HL-60 (cell line): ENCODE data around the gene MAP2K5.

Experiments used
- DNase-seq, 2 experiments: peaks; one replicate each; pipeline ENCODE4 v3.0.0-alpha.2; 2010 to 2020; ENCODE audit warnings: low read depth in 1 of 2, low spot score in 1 of 2
- H3K27ac ChIP-seq: fragments of 250-450 bp; sonication (Bioruptor Pico); replicated peaks from 2 replicates; pipeline ENCODE4 v1.5.1; 2020; ENCODE audit warnings: mild to moderate bottlenecking, moderate library complexity
- H3K27me3 ChIP-seq: fragments of 250-450 bp; sonication (Bioruptor Pico); 2 replicates; pipeline ENCODE4 v1.5.1; 2021; ENCODE audit warnings: mild to moderate bottlenecking, moderate library complexity; ENCODE audit not compliant: insufficient read depth, poor library complexity, severe bottlenecking
- H3K4me3 ChIP-seq: replicated peaks from 2 replicates; pipeline ENCODE4 v1.5.1; 2011; ENCODE audit warnings: mild to moderate bottlenecking, control low read depth, low read length; ENCODE audit not compliant: insufficient read depth
- GABPA ChIP-seq: IDR thresholded peaks from 2 replicates; pipeline ENCODE4 v1.6.1; 2012; ENCODE audit warnings: low read depth
- POLR2AphosphoS5 ChIP-seq: IDR thresholded peaks from 2 replicates; pipeline ENCODE4 v1.6.1; 2012; ENCODE audit warnings: low read depth
- SPI1 ChIP-seq: IDR thresholded peaks from 2 replicates; pipeline ENCODE4 v1.6.1; 2012; ENCODE audit warnings: low read depth, mild to moderate bottlenecking, borderline replicate concordance
- TF ChIP-seq, protein P1 (sequence below): IDR thresholded peaks from 2 replicates; pipeline ENCODE4 v1.6.1; 2012; ENCODE audit warnings: low read depth; ENCODE audit not compliant: insufficient replicate concordance
- TF ChIP-seq, protein P2 (sequence below): IDR thresholded peaks from one replicate; pipeline ENCODE4 v1.5.1; 2011; ENCODE audit warnings: low read length, control low read depth, inconsistent platforms; ENCODE audit not compliant: insufficient read depth

Gene MAP2K5

DNA sequence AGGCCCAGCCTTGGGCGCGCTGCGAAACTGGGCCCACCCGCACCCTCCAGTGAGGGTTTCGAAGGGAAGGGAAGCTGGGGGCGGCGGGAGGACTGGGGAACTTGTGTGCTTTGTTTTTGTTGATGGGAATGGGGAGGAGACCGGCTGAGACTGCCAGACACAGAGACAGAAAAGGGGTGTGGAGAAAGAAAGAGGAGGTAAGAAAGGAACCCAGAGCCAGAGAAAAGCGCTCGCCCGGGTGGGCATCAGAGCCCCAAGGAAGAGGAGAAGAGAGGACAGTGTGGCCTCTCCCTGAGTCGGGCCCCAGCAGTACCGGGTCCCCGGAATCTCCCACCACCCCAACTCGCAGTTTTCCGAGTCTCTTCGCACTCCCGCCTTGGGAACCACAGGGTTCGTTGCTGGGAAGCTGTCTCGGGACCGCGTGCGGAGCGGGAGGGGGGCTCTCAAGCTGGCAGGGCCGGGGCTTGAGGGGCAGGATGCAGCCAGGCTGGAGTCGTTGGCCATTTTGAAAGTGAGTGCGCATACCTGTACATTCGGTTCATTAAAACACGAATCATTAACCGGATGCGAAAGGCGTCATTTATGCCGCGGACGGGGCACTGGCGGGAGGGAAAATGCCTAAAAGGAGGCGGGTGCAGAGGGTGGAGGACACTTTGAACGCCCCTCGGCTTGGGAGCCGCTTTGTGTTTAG lies 285.9 kb downstream of the MAP2K5 start:
- TF ChIP-seq, protein P1, sequence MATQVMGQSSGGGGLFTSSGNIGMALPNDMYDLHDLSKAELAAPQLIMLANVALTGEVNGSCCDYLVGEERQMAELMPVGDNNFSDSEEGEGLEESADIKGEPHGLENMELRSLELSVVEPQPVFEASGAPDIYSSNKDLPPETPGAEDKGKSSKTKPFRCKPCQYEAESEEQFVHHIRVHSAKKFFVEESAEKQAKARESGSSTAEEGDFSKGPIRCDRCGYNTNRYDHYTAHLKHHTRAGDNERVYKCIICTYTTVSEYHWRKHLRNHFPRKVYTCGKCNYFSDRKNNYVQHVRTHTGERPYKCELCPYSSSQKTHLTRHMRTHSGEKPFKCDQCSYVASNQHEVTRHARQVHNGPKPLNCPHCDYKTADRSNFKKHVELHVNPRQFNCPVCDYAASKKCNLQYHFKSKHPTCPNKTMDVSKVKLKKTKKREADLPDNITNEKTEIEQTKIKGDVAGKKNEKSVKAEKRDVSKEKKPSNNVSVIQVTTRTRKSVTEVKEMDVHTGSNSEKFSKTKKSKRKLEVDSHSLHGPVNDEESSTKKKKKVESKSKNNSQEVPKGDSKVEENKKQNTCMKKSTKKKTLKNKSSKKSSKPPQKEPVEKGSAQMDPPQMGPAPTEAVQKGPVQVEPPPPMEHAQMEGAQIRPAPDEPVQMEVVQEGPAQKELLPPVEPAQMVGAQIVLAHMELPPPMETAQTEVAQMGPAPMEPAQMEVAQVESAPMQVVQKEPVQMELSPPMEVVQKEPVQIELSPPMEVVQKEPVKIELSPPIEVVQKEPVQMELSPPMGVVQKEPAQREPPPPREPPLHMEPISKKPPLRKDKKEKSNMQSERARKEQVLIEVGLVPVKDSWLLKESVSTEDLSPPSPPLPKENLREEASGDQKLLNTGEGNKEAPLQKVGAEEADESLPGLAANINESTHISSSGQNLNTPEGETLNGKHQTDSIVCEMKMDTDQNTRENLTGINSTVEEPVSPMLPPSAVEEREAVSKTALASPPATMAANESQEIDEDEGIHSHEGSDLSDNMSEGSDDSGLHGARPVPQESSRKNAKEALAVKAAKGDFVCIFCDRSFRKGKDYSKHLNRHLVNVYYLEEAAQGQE: no peak
- TF ChIP-seq POLR2AphosphoS5: no peak
- TF ChIP-seq SPI1: no peak
- no peak for TF ChIP-seq GABPA
- TF ChIP-seq, protein P2, sequence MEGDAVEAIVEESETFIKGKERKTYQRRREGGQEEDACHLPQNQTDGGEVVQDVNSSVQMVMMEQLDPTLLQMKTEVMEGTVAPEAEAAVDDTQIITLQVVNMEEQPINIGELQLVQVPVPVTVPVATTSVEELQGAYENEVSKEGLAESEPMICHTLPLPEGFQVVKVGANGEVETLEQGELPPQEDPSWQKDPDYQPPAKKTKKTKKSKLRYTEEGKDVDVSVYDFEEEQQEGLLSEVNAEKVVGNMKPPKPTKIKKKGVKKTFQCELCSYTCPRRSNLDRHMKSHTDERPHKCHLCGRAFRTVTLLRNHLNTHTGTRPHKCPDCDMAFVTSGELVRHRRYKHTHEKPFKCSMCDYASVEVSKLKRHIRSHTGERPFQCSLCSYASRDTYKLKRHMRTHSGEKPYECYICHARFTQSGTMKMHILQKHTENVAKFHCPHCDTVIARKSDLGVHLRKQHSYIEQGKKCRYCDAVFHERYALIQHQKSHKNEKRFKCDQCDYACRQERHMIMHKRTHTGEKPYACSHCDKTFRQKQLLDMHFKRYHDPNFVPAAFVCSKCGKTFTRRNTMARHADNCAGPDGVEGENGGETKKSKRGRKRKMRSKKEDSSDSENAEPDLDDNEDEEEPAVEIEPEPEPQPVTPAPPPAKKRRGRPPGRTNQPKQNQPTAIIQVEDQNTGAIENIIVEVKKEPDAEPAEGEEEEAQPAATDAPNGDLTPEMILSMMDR: no peak
- Histone ChIP-seq H3K27ac (no peak overlapping the region), H3K27me3 (peaks cover 45% of the 10 kb centered on the region), H3K4me3 (no peak overlapping the region)
- DNase-seq: no peak

DNA sequence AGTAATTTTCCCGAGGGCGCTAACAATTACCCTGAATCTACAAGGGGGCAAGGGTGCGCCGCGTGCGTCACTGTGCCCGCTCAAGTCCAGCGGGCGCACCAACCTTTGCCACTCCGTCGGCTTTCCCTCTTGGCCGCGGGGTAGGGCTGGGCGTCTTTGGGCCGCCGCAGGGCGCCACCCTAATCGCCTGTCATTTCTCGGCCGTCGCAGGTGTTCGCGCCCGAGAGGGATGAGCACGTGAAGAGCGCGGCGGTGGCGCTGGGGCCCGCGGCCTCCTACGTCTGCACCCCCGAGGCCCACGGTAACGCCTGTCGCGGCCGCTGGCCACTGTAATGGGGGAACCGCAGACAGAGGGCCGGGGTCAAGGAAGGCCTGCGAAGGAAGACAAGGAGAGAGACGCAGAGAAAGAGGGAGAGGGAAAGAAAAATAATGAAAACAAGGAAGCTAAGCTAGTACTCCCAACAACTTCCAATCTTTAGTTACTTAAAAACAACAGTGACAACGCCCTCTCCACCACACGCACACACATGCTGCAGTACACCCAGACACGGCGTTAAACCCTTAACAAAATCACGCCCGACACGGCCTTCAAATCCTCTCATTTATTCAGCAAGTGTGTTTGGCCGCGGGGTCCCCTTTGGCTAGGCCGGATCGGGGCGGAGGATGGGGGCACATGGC lies 286.6 kb downstream of the MAP2K5 start:
- Histone ChIP-seq H3K27ac (no peak overlapping the region), H3K4me3 (no peak overlapping the region), H3K27me3 (peaks cover 41% of the 10 kb centered on the region)
- DNase-seq: no peak
- TF ChIP-seq POLR2AphosphoS5 (no peak), GABPA (no peak), SPI1 (no peak)
- TF ChIP-seq, protein P1: no peak
- TF ChIP-seq, protein P2: no peak

DNA sequence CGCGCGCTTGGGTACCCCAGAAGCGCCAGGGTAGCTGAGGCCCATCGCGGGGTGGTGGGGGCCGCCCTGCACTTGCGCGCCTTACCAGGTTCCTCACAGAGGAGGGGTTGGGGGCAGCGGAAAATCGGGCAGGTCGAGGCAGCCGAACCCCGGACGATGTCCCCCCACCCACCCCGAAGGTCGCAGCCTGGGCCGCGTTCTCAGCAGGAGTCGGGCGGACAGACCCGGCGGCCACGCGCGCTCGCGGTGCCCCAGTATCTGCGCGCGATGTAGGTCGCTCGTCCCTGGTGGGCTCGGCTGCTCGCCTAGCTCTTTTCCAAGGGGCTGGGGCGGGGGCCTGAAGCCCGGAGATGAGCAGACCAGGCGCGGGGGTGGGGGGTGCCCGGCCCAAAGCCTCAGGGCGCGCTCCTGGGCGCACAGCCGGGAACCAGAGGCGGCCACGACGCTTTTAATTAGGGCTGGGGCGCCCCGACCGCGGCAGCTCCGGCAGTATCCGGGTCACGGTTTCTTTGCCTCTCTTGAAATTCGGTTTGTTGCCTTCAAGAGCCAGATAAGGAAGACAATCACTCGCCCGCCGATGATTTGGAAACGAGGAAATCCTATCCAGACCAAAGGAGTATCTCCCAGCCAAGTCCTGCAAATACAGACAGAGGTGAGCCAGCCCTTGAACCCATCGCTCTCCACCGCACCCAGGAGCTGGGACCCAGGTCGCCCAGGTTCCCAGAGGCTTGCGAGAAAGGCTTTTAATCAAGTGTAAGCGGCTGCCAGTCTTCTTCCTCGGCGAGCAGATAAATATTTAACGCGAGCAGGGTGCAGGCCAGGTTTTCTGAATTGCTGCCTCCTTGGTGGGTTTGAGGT lies 287.4 kb downstream of the MAP2K5 start:
- H3K27me3 ChIP-seq: peaks cover 33% of the 10 kb centered on the region
- H3K4me3 ChIP-seq: no peak overlapping the region
- no peak for DNase-seq
- TF ChIP-seq GABPA (no peak), SPI1 (no peak), POLR2AphosphoS5 (no peak)
- TF ChIP-seq, protein P2: no peak
- TF ChIP-seq, protein P1: no peak
- no peak overlapping the region for H3K27ac ChIP-seq
